GM19452 (cell line): ENCODE measurements around the gene ISG15.
"Not testable (repeated sequence)": the region's sequence is repeated elsewhere in the genome, so short reads cannot be mapped to it uniquely, and the experiment has no call there.

Source experiments
- ATAC-seq: cut with Tn5 transposase; IDR thresholded peaks from one replicate; pipeline ENCODE4 v1.9.1; 2021; ENCODE audit not compliant: unreplicated experiment

The ISG15 gene

DNA sequence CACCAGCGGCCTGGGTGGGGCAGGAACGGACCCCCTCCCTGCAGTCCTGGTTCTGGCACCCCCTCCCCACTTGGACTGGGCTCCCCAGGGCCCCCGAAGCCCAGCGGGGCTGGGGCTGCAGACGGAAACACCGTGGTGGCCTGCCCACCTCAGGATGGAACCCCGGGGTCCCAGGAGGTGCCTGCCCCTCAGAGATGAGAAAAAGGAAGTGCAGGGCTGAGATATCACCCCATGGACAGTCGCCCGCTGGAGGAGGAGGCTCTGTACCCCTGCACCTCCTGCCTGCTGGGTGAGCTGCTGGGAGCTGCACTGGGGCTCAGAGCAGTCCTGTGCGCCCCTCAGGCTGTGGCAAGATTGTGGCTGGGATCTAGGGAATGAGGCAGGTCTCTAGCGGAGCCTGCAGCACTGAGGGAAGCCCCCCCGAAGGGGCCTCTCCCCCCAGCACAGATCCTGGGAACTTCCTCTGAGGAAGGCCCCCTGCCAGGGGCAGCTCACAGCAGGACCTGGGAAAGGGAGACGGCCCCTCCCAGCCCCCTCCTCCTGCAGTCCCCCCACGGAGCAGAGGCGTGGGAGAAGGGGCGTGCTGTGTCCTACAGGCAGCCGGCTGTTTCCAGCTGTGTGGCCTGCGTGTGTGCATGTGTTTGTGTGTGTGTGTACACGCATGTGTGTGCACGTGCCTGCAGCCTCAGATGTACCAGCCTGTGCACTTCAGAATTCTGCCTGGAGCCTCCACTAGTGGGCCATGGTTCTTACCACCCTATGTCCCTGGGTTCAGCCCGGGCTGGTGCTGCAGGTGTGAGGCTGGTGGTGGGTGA lies 13.5 kb downstream of the ISG15 start:
- no peak for ATAC-seq

DNA sequence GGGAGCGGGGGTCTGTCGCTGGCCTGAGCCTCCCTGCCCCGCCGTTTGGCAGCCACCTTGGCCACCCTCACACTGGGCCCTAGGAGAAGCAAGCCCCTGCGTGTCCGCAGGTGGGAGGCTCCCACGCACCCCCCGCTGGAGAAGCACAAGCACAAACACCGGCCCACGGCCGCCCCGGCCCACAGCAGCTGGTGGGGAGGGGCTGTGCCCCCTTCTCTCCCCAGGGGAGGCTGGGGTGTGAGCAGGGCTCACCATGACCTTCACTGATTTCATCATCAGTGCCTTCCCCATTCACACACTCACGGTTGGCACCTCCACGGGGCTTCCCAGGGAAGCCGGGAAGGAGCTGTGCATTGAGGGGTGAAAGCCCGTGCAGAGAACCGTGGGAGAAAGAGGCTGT lies 14.5 kb downstream of the ISG15 start:
- no peak for ATAC-seq

DNA sequence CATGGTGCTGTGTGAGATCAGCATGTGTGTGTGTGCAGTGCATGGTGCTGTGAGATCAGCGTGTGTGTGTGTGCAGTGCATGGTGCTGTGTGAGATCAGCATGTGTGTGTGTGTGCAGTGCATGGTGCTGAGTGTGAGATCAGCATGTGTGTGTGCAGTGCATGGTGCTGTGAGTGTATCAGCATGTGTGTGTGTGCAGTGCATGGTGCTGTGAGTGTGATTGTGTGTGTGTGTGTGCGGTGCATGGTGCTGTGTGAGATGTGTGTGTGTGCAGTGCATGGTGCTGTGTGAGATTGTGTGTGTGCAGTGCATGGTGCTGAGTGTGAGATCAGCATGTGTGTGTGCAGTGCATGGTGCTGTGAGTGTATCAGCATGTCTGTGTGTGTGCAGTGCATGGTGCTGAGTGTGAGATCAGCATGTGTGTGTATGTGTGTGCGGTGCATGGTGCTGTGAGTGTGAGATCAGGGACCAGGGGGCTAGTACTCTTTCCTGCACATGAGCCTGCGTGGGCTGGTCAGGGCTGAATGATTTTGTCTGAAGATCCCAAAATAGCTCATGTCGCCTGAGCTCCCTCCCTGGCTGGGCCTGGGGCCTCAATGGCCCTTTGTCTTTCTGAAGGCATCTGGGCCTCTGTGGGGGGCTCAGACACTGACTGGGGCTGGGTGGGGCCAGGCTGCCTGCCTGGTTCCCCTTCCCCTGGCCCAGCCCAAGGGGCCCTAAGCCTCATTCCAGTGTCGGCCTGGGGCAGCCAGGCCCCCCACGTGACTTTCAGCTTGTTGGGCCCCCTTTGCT lies 17.8 kb downstream of the ISG15 start:
- ATAC-seq, result not testable (repeated sequence)

DNA sequence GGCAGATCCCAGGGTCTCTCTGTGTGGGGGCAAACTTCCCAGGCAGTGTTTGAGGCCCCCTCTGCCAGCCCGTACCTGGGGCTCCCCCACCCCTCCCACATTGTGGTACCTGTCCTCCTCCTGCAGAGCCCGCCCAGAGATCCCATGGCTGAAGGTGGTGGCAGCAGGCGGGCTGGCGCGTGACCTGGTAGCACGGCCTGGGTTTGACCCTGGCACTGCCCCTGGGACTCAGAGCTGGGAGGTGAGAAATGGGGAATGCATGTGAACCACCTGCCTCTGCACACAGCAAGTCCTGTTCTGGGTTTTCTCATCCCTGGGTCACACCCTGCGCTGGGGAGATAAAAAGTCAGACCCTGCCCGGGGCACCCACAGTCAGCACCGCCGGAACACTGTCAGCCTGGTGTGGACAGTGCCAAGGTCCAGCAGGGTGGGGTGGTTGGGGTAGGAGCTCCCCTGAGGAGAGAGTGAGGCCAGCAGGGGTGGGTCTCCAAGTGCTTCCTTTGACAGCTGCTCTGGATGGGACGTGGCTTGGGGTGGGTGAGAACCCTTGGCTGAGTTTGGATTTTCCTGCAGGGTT lies 18.4 kb downstream of the ISG15 start:
- ATAC-seq, result no peak

DNA sequence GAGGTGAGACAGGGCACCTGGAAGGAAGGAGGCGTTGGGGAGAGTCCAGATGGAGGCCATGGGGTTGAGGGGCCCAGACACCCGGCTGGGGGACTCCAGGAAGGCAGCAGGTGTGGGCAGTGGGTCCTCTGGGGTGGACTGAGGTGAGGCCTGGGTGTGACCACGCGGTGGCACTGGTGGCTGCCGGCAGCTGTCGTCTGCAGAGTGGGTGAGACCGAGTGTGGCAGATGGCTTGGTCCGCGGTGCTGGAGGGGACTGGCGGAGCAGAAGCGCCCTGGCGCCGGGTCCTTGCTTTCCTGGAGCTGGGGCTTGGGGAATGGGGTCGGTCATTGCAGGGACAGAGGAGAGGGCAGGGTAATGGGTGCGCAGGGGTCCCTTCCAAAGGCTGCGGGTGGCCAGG lies 19.1 kb downstream of the ISG15 start:
- no peak for ATAC-seq

DNA sequence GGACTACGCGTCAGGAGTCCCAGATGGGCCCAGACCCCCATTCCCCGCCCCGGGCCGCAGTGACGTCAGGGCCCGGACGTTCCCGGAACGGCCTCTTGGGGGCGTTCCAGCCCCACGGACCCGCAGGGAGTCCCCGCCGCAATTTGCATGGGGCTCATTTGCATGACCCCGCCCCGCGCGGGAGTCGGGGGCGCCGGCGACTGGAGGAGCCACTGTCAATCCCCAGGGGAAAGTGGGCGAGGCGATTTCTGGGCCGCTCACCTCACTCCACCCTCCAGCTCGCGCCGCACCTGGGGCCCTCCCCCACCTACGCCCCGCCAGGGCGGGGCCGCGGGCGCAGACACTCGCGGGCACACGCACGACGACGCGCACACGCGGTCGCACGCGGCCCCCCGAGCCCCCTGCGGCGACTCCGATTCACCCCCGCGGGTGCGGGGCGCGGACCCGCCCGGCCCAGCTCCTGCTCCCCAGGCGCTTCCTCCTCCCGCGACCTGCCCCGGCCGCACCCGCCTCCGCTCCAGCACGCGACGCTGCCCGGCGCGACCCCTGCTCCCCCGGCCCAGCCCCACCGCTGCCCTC lies 19.8 kb downstream of the ISG15 start:
- ATAC-seq, result peak; percentile 77

DNA sequence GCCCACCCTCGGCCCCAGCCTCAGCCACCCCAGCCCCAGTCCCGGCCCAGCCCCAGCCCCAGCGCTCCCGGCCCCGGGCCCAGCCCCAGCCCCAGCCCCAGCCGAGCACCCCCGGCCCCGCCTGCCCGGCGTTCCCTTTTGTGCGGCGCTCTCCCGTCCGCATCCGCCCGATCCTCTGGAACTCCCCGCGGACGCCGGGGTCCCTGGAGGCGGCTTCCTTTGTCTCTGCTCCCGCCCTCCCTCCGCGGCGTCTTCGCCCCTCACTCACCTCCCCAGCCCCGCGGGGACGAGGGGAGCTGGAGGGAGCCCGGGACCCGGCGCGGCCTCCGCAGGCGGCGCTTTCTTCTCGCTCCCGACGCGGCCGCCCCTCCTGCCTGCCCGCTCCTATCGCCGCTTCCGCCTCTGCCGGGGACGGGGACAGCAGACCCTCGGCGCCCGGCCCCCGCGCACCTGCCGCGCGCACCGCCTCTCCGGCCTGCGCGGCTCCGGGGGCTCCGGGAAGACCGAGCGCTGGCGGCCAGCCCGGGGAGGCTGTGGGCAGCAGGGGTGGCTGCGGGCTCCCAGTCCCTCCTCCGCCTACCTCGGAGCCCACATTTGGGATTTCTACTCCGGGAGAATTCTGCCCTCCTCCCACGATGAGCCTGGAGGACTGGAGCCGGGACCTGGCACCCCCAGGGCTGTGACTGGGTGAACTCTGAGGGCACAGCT lies 20.6 kb downstream of the ISG15 start:
- no peak for ATAC-seq

DNA sequence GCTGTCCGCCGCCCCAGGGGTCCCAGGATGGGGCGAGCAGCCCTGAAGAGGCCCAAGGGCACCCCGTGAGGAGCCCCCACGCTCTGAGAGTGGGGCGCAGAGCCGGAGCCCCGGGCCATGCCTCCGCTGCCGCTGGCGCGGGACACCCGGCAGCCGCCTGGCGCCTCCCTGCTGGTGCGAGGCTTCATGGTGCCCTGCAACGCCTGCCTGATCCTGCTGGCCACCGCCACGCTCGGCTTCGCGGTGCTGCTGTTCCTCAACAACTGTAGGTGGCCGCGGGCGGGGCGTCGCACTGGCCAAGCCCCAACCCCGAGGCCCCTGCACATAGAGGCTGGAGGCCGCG lies 21.1 kb downstream of the ISG15 start:
- no peak for ATAC-seq

DNA sequence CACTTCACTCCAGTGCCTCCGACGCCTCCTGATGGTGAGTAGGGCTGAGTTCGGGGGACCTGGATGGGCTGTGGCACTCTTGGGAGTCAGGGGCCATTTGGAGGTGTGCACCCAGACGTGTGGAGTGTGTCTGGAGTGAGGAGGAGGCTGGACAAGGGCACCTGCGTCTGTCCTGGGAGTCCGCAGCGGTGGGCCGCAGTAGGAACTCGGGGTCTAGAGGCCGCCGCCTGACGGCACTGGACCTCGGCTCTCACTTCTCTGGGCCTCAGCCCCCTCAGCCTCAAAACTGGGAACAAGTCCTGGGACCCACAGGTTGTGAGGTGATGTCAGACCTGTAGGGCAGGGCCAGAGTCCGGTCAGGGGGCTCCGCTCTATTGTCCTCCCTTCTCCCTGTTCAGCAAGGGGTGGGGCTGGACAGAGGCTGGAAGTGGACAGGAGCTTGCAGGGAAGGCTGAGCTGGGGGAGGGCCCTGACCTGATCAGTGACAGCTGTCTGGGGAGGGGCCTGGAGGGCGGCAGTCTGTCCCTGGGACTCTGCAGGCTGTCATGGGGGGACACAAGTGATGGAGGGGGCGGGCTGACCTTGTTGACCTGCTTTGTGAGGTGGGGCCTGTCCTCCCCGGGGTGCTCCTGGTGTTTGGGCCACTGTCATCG lies 22.1 kb downstream of the ISG15 start:
- no peak for ATAC-seq

DNA sequence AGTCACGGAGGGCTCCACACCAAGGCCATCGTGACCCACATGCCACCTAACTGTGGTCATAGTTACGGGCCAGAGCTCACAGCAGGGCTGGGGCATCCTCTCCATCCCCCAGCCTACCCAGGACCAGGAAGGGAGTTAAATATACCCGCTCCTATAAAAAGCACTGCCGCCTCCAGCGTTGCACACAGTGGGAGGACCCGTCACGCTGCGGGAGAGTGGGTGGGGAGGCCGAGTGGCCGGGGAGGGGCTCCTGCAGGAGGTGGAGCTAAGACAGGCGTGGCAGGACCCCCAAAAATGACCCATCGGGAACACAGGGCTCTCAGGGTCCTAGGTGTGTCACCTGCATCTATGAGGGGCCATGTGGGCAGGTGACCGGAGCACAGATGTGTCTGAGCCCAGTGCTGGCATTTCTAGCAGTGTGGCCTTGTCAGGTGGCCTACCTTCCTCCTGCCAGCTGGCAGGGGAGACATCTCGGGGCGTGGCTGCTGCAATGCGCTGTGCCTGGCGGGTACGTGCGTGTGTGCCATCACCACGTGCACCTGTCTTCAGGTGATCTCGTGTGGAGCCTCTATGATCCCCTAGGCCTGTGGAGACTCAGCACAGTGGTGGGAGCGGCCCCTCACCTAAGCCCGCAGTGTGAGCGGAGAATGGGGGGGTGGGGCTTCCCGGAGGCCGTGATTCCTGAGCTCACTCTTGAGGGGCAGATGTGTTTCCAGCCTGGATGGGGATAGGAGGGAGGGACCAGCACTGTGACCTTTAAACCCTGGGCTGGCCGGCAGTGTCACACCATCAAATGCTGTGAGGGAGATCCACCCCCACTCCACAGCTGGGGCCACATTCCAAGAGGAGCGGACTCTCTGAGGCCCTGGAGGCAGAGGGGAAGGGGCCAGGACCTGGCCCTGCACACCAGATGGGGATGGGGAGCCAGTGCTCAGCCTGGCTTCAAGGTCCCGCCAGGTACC lies 24.4 kb downstream of the ISG15 start:
- no peak for ATAC-seq

DNA sequence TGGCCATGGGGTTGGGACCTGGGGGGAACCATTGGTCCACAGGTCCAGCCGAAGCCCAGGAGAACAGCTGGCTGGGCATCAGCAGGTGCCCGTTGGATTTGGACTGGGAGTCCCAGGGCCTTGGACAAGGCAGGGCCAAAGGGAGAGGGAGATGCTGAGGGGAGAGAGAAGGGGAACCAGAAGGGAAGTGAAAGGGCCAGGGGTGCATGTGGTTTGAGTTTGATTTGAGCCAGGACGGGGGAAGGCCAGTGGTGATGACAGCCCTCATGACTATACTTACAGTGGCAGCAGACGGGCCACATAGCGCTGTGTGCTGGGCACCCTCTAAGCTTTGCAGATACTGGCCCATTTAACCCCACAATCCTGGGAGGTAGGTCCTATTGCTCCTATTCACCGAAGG lies 25.4 kb downstream of the ISG15 start:
- ATAC-seq, result no peak

DNA sequence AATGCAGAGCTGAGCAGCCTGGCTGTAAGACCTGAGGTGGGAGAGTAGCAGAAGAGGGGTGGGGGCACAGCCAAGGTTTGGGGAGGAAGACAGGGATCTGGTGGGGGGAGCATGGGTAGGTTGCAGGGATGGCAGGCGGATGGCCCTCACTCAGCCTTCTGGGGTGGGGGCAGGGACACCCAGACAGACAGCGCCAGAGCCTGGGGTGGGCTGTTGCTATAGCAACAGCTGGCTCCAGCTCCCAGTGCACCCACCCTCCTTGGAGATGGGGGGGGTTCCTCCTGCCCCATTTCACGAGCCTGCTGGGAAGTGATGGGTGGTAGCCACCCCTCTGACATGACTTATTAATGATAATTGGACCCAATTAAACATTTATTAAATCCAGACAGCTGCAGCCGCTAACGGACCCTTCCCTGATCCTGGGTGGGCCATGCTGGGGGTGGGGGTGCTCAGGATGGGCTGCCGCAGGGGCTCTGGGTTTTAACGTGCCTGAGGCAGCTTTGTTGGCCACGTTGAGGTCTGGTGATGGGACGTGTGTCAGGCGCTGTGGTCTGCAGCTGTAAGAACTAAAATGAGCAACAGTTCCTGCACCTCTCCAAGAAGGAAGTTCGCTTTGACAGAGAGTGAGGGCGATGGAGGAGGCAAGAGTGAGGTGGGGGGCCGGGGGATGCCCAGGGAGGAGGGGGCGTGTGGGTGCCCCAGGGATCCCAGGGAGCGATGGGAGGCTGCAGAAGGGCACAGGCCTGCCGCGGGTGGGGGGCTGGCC lies 26.0 kb downstream of the ISG15 start:
- no peak for ATAC-seq

DNA sequence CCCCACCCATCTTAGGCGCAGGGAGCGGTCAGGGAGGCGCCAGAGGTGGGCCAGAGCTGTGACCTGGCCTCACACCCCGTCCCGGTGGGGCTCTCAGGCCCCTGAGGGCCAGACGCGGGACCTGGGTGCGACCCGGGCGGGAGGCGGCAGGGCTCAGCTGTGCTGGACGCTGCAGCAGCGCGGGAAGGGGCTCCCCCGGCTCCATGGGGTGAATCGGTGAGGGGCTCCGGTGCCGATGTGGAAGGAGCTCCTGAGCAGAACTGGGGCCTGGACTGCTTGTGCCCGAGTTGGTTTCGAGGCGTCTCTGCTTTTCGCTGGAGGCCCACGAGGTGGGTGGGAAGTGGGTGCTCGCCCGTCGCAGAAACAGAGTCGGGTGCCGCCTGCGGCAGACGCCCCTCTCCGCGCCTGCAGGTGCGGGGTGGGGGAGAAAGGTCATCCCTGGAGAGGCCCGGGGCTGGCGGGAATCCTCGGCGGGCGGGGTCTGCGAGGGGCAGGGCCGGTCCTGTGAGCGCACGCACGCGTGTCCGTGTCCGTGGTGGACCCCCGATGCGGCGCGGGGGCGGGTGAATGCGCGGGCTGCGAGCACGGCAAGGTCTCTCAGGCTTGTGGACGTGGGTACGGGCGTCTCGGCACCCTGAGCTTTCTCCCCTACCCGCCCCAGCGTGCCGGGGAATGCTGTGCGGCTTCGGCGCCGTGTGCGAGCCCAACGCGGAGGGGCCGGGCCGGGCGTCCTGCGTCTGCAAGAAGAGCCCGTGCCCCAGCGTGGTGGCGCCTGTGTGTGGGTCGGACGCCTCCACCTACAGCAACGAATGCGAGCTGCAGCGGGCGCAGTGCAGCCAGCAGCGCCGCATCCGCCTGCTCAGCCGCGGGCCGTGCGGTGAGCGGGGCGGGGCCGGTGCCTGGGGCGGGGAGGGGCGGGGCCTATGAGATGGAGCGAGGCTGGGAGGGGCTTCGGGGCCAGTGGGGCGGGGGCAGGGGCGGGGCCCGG lies 27.0 kb downstream of the ISG15 start:
- no peak for ATAC-seq

DNA sequence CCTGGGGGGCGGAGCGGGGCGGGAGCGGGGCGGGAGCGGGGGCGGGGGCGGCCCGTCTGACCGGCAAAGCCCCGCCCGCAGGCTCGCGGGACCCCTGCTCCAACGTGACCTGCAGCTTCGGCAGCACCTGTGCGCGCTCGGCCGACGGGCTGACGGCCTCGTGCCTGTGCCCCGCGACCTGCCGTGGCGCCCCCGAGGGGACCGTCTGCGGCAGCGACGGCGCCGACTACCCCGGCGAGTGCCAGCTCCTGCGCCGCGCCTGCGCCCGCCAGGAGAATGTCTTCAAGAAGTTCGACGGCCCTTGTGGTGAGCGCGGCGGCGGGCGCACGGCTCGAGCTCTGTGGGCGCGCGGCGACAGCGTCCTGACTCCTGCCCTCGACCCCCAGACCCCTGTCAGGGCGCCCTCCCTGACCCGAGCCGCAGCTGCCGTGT lies 27.8 kb downstream of the ISG15 start:
- ATAC-seq, result no peak

DNA sequence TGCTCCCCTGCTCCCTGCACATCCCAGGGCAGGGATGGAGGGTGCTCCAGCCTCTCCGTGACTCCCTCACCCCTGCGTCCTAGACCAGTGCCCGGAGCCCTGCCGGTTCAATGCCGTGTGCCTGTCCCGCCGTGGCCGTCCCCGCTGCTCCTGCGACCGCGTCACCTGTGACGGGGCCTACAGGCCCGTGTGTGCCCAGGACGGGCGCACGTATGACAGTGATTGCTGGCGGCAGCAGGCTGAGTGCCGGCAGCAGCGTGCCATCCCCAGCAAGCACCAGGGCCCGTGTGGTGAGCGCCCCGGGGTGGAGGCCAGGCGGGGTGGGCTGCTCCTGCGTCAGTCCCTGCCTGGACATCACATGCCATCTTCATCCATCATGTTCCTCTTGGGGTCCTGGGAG lies 28.6 kb downstream of the ISG15 start:
- no peak for ATAC-seq

DNA sequence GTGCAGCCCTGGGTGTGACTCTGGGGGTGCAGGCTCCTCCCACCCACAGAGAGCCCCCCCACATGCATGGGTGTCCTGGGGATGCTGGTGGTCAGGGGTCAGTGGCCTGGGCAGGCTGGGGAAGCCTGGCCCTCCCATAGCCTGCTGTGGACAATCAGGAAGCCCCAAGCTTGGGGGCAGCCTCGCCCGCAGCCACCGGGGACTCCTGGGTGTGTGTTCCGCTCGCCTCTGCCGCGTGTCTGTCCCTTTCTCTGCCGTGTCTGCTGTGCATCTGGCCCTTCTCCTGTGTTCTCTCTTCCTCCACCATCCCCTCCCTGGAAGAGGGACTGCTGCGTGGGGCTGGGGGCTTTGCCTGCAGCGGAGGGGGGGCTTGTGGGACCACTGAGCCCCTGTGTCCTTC lies 29.5 kb downstream of the ISG15 start:
- ATAC-seq, result no peak

DNA sequence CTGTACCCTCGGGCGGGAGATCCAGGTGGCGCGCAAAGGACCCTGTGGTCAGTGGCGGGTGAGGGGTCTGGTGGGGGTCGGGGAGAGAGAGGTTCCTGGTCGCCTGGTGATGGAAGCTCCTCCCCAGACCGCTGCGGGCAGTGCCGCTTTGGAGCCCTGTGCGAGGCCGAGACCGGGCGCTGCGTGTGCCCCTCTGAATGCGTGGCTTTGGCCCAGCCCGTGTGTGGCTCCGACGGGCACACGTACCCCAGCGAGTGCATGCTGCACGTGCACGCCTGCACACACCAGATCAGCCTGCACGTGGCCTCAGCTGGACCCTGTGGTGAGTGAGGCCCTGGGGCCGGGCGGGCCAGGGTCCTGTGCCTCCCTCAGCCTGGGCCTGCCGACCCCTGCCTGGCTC lies 30.1 kb downstream of the ISG15 start:
- ATAC-seq, result no peak

DNA sequence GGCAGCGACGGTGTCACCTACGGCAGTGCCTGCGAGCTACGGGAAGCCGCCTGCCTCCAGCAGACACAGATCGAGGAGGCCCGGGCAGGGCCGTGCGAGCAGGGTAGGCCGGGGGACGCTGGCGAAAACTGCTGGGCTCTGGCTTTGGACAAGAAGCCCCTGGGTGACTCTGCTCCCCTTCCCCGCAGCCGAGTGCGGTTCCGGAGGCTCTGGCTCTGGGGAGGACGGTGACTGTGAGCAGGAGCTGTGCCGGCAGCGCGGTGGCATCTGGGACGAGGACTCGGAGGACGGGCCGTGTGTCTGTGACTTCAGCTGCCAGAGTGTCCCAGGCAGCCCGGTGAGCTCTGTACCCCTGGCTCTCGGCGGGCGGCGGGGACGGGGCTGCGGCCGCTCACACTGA lies 30.6 kb downstream of the ISG15 start:
- ATAC-seq, result no peak
